K562 (cell line): ENCODE measurements around the gene TMEM81. TPM values are rescaled to one million over a fixed set of nuclear protein-coding genes. Genes with fewer than 3 reads are reported as not detected.

Experiments used
- ATAC-seq: fragments of 200-7000 bp; cut with Tn5 transposase; 3 replicates; pipeline ENCODE4 v1.9.1; 2020; ENCODE audit warnings: moderate library complexity
- BruUV-seq: library from RNA; stranded (reverse); fragments of 400-500 nt; replicated peaks from 2 replicates; lab custom pipeline; 2021; lab: Mats Ljungman, UMichigan
- CTCF ChIA-PET: fragments of 300-600 bp; formaldehyde crosslinking; extraction: SDS; loops from one replicate; lab custom pipeline; 2021; ENCODE audit warnings: low intra/inter-chr PET ratio; lab: Yijun Ruan, JAX
- POLR2A ChIA-PET: fragments of 300-600, 350-650 bp; sonication (Branson Sonifier 250); formaldehyde crosslinking; extraction: SDS; loops from one replicate; lab custom pipeline; 2021; ENCODE audit warnings: antibody characterized with exemption, inconsistent platforms; lab: Yijun Ruan, JAX
- DNase-seq, 4 experiments: peaks; one replicate each; pipeline versions ENCODE4 v3.0.0 to v3.0.0-alpha.2; 2011 to 2018; ENCODE audit warnings: low spot score in 3 of 4, mixed read lengths in 3 of 4; ENCODE audit errors: extremely low read depth in 1 of 4
- FAIRE-seq: peaks from 2 replicates; lab custom pipeline; 2011; peaks lifted over from hg19 to GRCh38; lab: Jason Lieb, UNC
- H2AFZ ChIP-seq: 2 replicates; pipeline ENCODE4 v1.6.0; 2011; ENCODE audit warnings: low read depth, low read length, control low read depth, inconsistent platforms
- H3K27ac ChIP-seq: fragments of 200-600 bp; 3 replicates; pipeline ENCODE4 v1.8.0; 2011; ENCODE audit warnings: low read depth, mild to moderate bottlenecking, control low read depth, inconsistent platforms, low read length, moderate library complexity, mixed read lengths; ENCODE audit errors: extremely low read depth
- H3K27me3 ChIP-seq, 2 experiments: fragments of 300-600 bp in 1 of 2; 2 replicates in 1 of 2; 3 replicates in 1 of 2; pipeline versions ENCODE4 v1.6.0 to v1.8.0; 2011; ENCODE audit warnings: inconsistent platforms in 2 of 2, low read length in 2 of 2, mild to moderate bottlenecking in 1 of 2, mixed read lengths in 1 of 2, moderate library complexity in 1 of 2; ENCODE audit not compliant: control insufficient read depth in 2 of 2, insufficient read depth in 2 of 2
- H3K36me3 ChIP-seq: fragments of 300-600 bp; 3 replicates; pipeline ENCODE4 v1.8.0; 2011; ENCODE audit warnings: mild to moderate bottlenecking, low read length, inconsistent platforms; ENCODE audit not compliant: control insufficient read depth, insufficient read depth
- H3K4me1 ChIP-seq, 2 experiments: fragments of 200-600 bp in 1 of 2; replicated peaks in 1 of 2; 2 replicates in 1 of 2; 3 replicates in 1 of 2; pipeline versions ENCODE4 v1.5.1 to v1.8.0; 2011; ENCODE audit warnings: inconsistent platforms in 2 of 2, low read length in 2 of 2, mild to moderate bottlenecking in 1 of 2, mixed read lengths in 1 of 2, moderate library complexity in 1 of 2; ENCODE audit not compliant: control insufficient read depth in 2 of 2, insufficient read depth in 2 of 2
- H3K4me2 ChIP-seq: 2 replicates; pipeline ENCODE4 v1.6.1; 2011; ENCODE audit warnings: low read length, control low read depth, inconsistent platforms, mixed read lengths; ENCODE audit not compliant: insufficient read depth
- H3K4me3 ChIP-seq: fragments of 200-600 bp; sonication (generic), shearing (Covaris generic); 2 replicates; pipeline ENCODE4 v1.5.1; 2016; ENCODE audit warnings: control low read depth, inconsistent platforms
- H3K79me2 ChIP-seq: fragments of 200-600 bp; 3 replicates; pipeline ENCODE4 v1.8.0; 2011; ENCODE audit warnings: low read length, inconsistent platforms; ENCODE audit not compliant: control insufficient read depth, insufficient read depth
- H3K9ac ChIP-seq, 2 experiments: 2 replicates each; pipeline versions ENCODE4 v1.6.0 to v1.6.1; 2011; ENCODE audit warnings: low read depth in 2 of 2, low read length in 2 of 2, control low read depth in 1 of 2, inconsistent platforms in 1 of 2, mild to moderate bottlenecking in 1 of 2, mixed read lengths in 1 of 2; ENCODE audit not compliant: insufficient read depth in 1 of 2
- H3K9me1 ChIP-seq: one replicate; pipeline ENCODE4 v1.6.0; 2011; ENCODE audit warnings: inconsistent platforms, mild to moderate bottlenecking, low read length, moderate library complexity; ENCODE audit not compliant: control insufficient read depth, insufficient read depth
- H3K9me3 ChIP-seq: replicated peaks from 2 replicates; pipeline ENCODE4 v1.5.1; 2011; ENCODE audit warnings: low read depth, low read length, inconsistent platforms; ENCODE audit not compliant: control insufficient read depth, insufficient read depth
- H4K20me1 ChIP-seq: replicated peaks from 2 replicates; pipeline ENCODE4 v1.6.1; 2011; ENCODE audit warnings: low read length, inconsistent platforms, mixed read lengths; ENCODE audit not compliant: control insufficient read depth, insufficient read depth
- DDX20 ChIP-seq: fragments of 450-650 bp; IDR thresholded peaks from 2 replicates; pipeline ENCODE4 v1.6.1; 2016; ENCODE audit warnings: missing genetic modification characterization, low read depth, mild to moderate bottlenecking, missing compliant biosample characterization, moderate library complexity
- DIDO1 ChIP-seq: fragments of 450-650 bp; IDR thresholded peaks from 2 replicates; pipeline ENCODE4 v1.6.1; 2016; ENCODE audit warnings: low read depth, missing biosample characterization, missing genetic modification characterization
- ERF ChIP-seq: fragments of 450-650 bp; formaldehyde crosslinking; IDR thresholded peaks from 2 replicates; pipeline ENCODE4 v1.4.0; 2020; ENCODE audit warnings: mild to moderate bottlenecking, mixed read lengths
- HNRNPLL ChIP-seq: fragments of 200-400 bp; formaldehyde crosslinking; IDR thresholded peaks from 2 replicates; pipeline ENCODE4 v1.6.1; 2017; ENCODE audit warnings: low read length, low read depth, mild to moderate bottlenecking; ENCODE audit not compliant: poor library complexity, severe bottlenecking
- RBM14 ChIP-seq: fragments of 200-400 bp; formaldehyde crosslinking; IDR thresholded peaks from 2 replicates; pipeline ENCODE4 v1.6.1; 2018; ENCODE audit warnings: low read depth, mild to moderate bottlenecking, low read length, moderate library complexity, borderline replicate concordance; ENCODE audit not compliant: insufficient read depth
- RCOR1 ChIP-seq, 2 experiments: IDR thresholded peaks; 2 replicates each; pipeline ENCODE4 v1.6.1; 2012; ENCODE audit warnings: low read depth in 2 of 2, low read length in 2 of 2, borderline replicate concordance in 1 of 2, improper control_type of control experiment in 1 of 2
- SPI1 ChIP-seq: IDR thresholded peaks from 2 replicates; pipeline ENCODE4 v1.6.1; 2011; ENCODE audit warnings: low read depth, low read length, control low read depth, borderline replicate concordance
- SREBF1 ChIP-seq: fragments of 150-350 bp; IDR thresholded peaks from 2 replicates; pipeline ENCODE4 v1.6.1; 2014; ENCODE audit warnings: antibody characterized with exemption, low read depth, low read length, borderline replicate concordance
- SRSF7 ChIP-seq: fragments of 200-400 bp; formaldehyde crosslinking; optimal IDR thresholded peaks from 2 replicates; pipeline ENCODE3; 2017; ENCODE audit warnings: mild to moderate bottlenecking, low read depth, low read length
- TBP ChIP-seq: optimal IDR thresholded peaks from 2 replicates; pipeline ENCODE3; 2011; ENCODE audit warnings: low read depth, low read length, improper control_type of control experiment
- TFAM ChIP-seq: fragments of 250-450 bp; sonication (Bioruptor Pico); conservative IDR thresholded peaks from 2 replicates; pipeline ENCODE4 v1.5.0; 2021; ENCODE audit warnings: mild to moderate bottlenecking, moderate library complexity
- TRIM28 ChIP-seq: fragments of 450-650 bp; IDR thresholded peaks from 2 replicates; pipeline ENCODE4 v1.6.1; 2017
- ZNF140 ChIP-seq: fragments of 250-450 bp; sonication (Bioruptor Pico); IDR thresholded peaks from 2 replicates; pipeline ENCODE4 v1.8.0; 2021; ENCODE audit warnings: moderate library complexity, mild to moderate bottlenecking, inconsistent platforms
- ZNF395 ChIP-seq: fragments of 200-800 bp; sonication (Bioruptor generic); IDR thresholded peaks from 2 replicates; pipeline ENCODE4 v1.6.1; 2017; ENCODE audit warnings: missing genetic modification characterization, missing compliant biosample characterization
- ZNF57 ChIP-seq: fragments of 450-650 bp; formaldehyde crosslinking; IDR thresholded peaks from 2 replicates; pipeline ENCODE4 v1.4.0; 2020; ENCODE audit warnings: mild to moderate bottlenecking, moderate library complexity
- ZNF740 ChIP-seq, 3 experiments: fragments of 200-800 bp in 1 of 3; sonication (Bioruptor generic) in 1 of 3; sonication (generic) in 1 of 3; formaldehyde crosslinking in 1 of 3; IDR thresholded peaks; 2 replicates each; pipeline versions ENCODE4 v1.6.1 to v1.8.0; 2016 to 2022; ENCODE audit warnings: mild to moderate bottlenecking in 2 of 3, missing compliant biosample characterization in 2 of 3, missing genetic modification characterization in 2 of 3, missing genetic modification reagents in 1 of 3
- WGBS: fragments of 100-300 bp; shearing (Covaris generic); methylation state at CpG from one replicate; pipeline ENCODE4 v1.1.6; 2016; ENCODE audit warnings: low coverage, mixed read lengths; ENCODE audit not compliant: insufficient coverage; ENCODE audit errors: missing lambda C conversion rate; 5-methylcytosine and 5-hydroxymethylcytosine counted together
- in situ Hi-C: fragments of 300-500 bp; cut with MboI; formaldehyde crosslinking; loops from 4 replicates; pipeline ENCODE4 v1.15.0; 2018; ENCODE audit warnings: inconsistent platforms, mixed read lengths
- intact Hi-C: fragments of 100-400 bp; cut with micrococcal nuclease; formaldehyde crosslinking; loops from 2 replicates; pipeline ENCODE4 v1.14.2; 2022
- polyA plus RNA-seq, 8 experiments: library from polyadenylated mRNA; depleted of rRNA in 4 of 8; stranded (reverse) in 5 of 8; unstranded in 3 of 8; fragments of >200 nt; fragmentation: Nextera tagmentation in 2 of 8; fragmentation: Illumina TruSeq in 1 of 8; extraction: Ambion mirVana in 2 of 8; extraction: Trizol in 1 of 8; gene quantifications; 2 replicates each; pipeline versions ENCODE4 v1.2.1 to v1.2.3, GENCODE V29; 2011 to 2014; ENCODE audit warnings: inconsistent platforms in 1 of 8, missing spikeins in 1 of 8
- total RNA-seq, 7 experiments: library from RNA; depleted of rRNA in 6 of 7; stranded (reverse); fragments of >200 nt in 6 of 7; fragmentation: Illumina TruSeq in 2 of 7; extraction: Trizol in 2 of 7; gene quantifications; 2 replicates each; pipeline versions ENCODE4 v1.2.1 to v1.2.3, GENCODE V29; 2011 to 2021; ENCODE audit warnings: low replicate concordance in 1 of 7

Gene TMEM81
- total and polyA plus RNA-seq, 9 of the 15 experiments (the other 6 are each of a cell fraction or from before 2014, with no cell fraction given) = 3.2 to 6.1 (median 4.4) TPM

- H4K20me1 ChIP-seq = peaks cover 4% of the 10 kb centered on the region; the same call in 1 of the 2 replicates
- H3K36me3 ChIP-seq = peaks cover 33% of the 10 kb centered on the region
- POLR2A ChIA-PET = interaction anchor here (0.5 to 2.0 kb wide), 8 partner anchors 8 to 1052 kb away, joined by 3 to 6 read pairs (median 4); partner anchors contain the start of gene RBBP5
- H3K9ac ChIP-seq = no peak overlapping the region
- CTCF ChIA-PET = no interaction called here
- no peak overlapping the region for H2AFZ ChIP-seq
- TF ChIP-seq ZNF57 (CRISPR knock-in tag) (no peak), SPI1 (no peak), SRSF7 (no peak), HNRNPLL (no peak), ZNF395 (no peak), TFAM (CRISPR knock-in tag) (no peak), RBM14 (no peak), SREBF1 (no peak), RCOR1 (IDR thresholded peaks at IDR 0.05; ENCODE audit: borderline replicate concordance in 1 of 2, low read depth in 2 of 2, low read length in 2 of 2) (no peak), ZNF740 (CRISPR knock-in tag; IDR thresholded peaks at IDR 0.05) (no peak), ZNF740 (tag; IDR thresholded peaks at IDR 0.05) (no peak), TRIM28 (no peak), ERF (CRISPR knock-in tag) (no peak), DDX20 (tag) (no peak), DIDO1 (no peak), ZNF140 (CRISPR knock-in tag) (no peak), TBP (no peak)
- no peaks in the 10 kb centered on the region for H3K4me1 ChIP-seq
- no peak overlapping the region for H3K4me3 ChIP-seq
- DNase-seq (no peak), ATAC-seq (no peak), FAIRE-seq (no peak)
- H3K4me2 ChIP-seq = no peak overlapping the region
- intact Hi-C loops (no loop called here), in situ Hi-C loops (no loop called here)
- no peaks in the 10 kb centered on the region for H3K79me2 ChIP-seq
- no TSS peak for BruUV-seq
- H3K27ac ChIP-seq = no peak overlapping the region
- no peaks in the 10 kb centered on the region for H3K27me3 ChIP-seq
- H3K9me3 ChIP-seq = no peaks in the 10 kb centered on the region
- WGBS = 69% methylated on average over 4 of the region's 4 CpGs
- no peaks in the 10 kb centered on the region for H3K9me1 ChIP-seq
These were observed 1.8 kb downstream of the TMEM81 start for GRCh38 chr1:205082431-205082830.
